GM23338 (cell line): Measurements from ENCODE around the gene WDR17. TPM values are rescaled to one million over a fixed set of nuclear protein-coding genes. Genes with fewer than 3 reads are reported as not detected.

Experiments
- ATAC-seq: fragments of 200-7000 bp; cut with Tn5 transposase; 3 replicates; pipeline ENCODE4 v1.9.1; 2020
- DNase-seq: peaks from one replicate; pipeline ENCODE4 v3.0.0-alpha.2; 2015; ENCODE audit warnings: low spot score
- H2AFZ ChIP-seq: fragments of 200-600 bp; sonication (generic); 2 replicates; pipeline ENCODE4 v1.8.0; 2016; ENCODE audit warnings: antibody characterized with exemption, mild to moderate bottlenecking, moderate library complexity
- H3F3A ChIP-seq: fragments of 200-600 bp; sonication (generic); replicated peaks from 2 replicates; pipeline ENCODE4 v1.8.0; 2017; ENCODE audit warnings: antibody characterized with exemption, mixed run types, low read depth
- H3K27ac ChIP-seq: fragments of 200-600 bp; sonication (generic); 2 replicates; pipeline ENCODE4 v1.6.1; 2016; ENCODE audit warnings: low read depth
- H3K27me3 ChIP-seq: fragments of 200-600 bp; sonication (generic); 2 replicates; pipeline ENCODE4 v1.8.0; 2016; ENCODE audit warnings: mild to moderate bottlenecking, mixed run types, moderate library complexity; ENCODE audit not compliant: insufficient read depth
- H3K36me3 ChIP-seq: fragments of 200-600 bp; sonication (generic); 2 replicates; pipeline ENCODE4 v1.8.0; 2016; ENCODE audit warnings: mild to moderate bottlenecking; ENCODE audit not compliant: insufficient read depth
- H3K4me1 ChIP-seq: fragments of 200-600 bp; sonication (generic); 2 replicates; pipeline ENCODE4 v1.8.0; 2016; ENCODE audit warnings: mild to moderate bottlenecking, moderate library complexity; ENCODE audit not compliant: insufficient read depth
- H3K4me2 ChIP-seq: fragments of 200-600 bp; sonication (generic); 2 replicates; pipeline ENCODE4 v1.7.1; 2017; ENCODE audit warnings: mixed run types
- H3K4me3 ChIP-seq: fragments of 200-600 bp; sonication (generic); 2 replicates; pipeline ENCODE4 v1.6.1; 2016; ENCODE audit warnings: mixed run types
- H3K79me2 ChIP-seq: fragments of 200-600 bp; sonication (generic); replicated peaks from 2 replicates; pipeline ENCODE4 v1.8.0; 2017; ENCODE audit warnings: mild to moderate bottlenecking; ENCODE audit not compliant: insufficient read depth
- H3K9me2 ChIP-seq: fragments of 200-600 bp; sonication (generic); 2 replicates; pipeline ENCODE4 v1.8.0; 2017; ENCODE audit not compliant: insufficient read depth
- H4K20me1 ChIP-seq: fragments of 200-600 bp; sonication (generic); replicated peaks from 2 replicates; pipeline ENCODE4 v1.8.0; 2017; ENCODE audit warnings: mild to moderate bottlenecking; ENCODE audit not compliant: insufficient read depth
- H3K27ac Mint-ChIP-seq: 2 replicates; pipeline ENCODE4 v1.8.0; 2020; ENCODE audit warnings: inconsistent platforms, mild to moderate bottlenecking, moderate library complexity, mixed read lengths
- H3K27me3 Mint-ChIP-seq: 3 replicates; pipeline ENCODE4 v1.8.0; 2022; ENCODE audit warnings: low read depth, mild to moderate bottlenecking, moderate library complexity, mixed read lengths, inconsistent platforms; ENCODE audit not compliant: insufficient read depth, poor library complexity
- H3K36me3 Mint-ChIP-seq: 3 replicates; pipeline ENCODE4 v1.8.0; 2021; ENCODE audit warnings: low read depth, mild to moderate bottlenecking, inconsistent platforms, moderate library complexity, mixed read lengths
- H3K4me1 Mint-ChIP-seq: 3 replicates; pipeline ENCODE4 v1.8.0; 2020; ENCODE audit warnings: mild to moderate bottlenecking, inconsistent platforms, mixed read lengths
- H3K4me3 Mint-ChIP-seq: 3 replicates; pipeline ENCODE4 v1.8.0; 2021; ENCODE audit warnings: moderate library complexity, mild to moderate bottlenecking, inconsistent platforms, mixed read lengths
- H3K9me3 Mint-ChIP-seq: 3 replicates; pipeline ENCODE4 v1.8.0; 2020; ENCODE audit warnings: moderate library complexity, mild to moderate bottlenecking, inconsistent platforms, mixed read lengths
- CTCF ChIP-seq, 2 experiments: fragments of 200-600 bp in 1 of 2; sonication (generic) in 1 of 2; conservative IDR thresholded peaks; 2 replicates each; pipeline versions ENCODE4 v1.5.1 to v1.6.1; 2016 to 2017; ENCODE audit warnings: antibody characterized with exemption in 2 of 2, low read depth in 2 of 2, mild to moderate bottlenecking in 2 of 2, moderate library complexity in 1 of 2
- EZH2 ChIP-seq: fragments of 200-600 bp; sonication (generic); IDR thresholded peaks from one replicate; pipeline ENCODE4 v1.8.0; 2017; ENCODE audit warnings: antibody characterized with exemption, mild to moderate bottlenecking, low read depth; ENCODE audit not compliant: unreplicated experiment
- EZH2phosphoT487 ChIP-seq: fragments of 200-600 bp; sonication (generic); IDR thresholded peaks from one replicate; pipeline ENCODE4 v1.8.1; 2018; ENCODE audit warnings: antibody characterized with exemption; ENCODE audit not compliant: unreplicated experiment
- JUNB ChIP-seq: IDR thresholded peaks from one replicate; pipeline ENCODE4 v1.6.1; 2016; ENCODE audit warnings: antibody characterized with exemption; ENCODE audit not compliant: unreplicated experiment
- NANOG ChIP-seq: IDR thresholded peaks from 2 replicates; pipeline ENCODE4 v1.6.1; 2016; ENCODE audit warnings: antibody characterized with exemption, borderline replicate concordance
- POLR2AphosphoS5 ChIP-seq: IDR thresholded peaks from 2 replicates; pipeline ENCODE4 v1.6.1; 2016; ENCODE audit warnings: antibody characterized with exemption, low read depth
- STAT1 ChIP-seq: IDR thresholded peaks from one replicate; pipeline ENCODE4 v1.6.1; 2016; ENCODE audit warnings: antibody characterized with exemption; ENCODE audit not compliant: unreplicated experiment
- ZNF114 ChIP-seq: fragments of 250-450 bp; sonication (Bioruptor Pico); IDR thresholded peaks from 2 replicates; pipeline ENCODE4 v1.5.0; 2020; ENCODE audit warnings: mild to moderate bottlenecking, moderate library complexity
- ZNF331 ChIP-seq: fragments of 250-450 bp; sonication (Bioruptor Pico); IDR thresholded peaks from 2 replicates; pipeline ENCODE4 v1.5.0; 2020; ENCODE audit warnings: low read depth, mild to moderate bottlenecking, moderate library complexity
- ZNF462 ChIP-seq: fragments of 250-450 bp; sonication (Bioruptor Pico); IDR thresholded peaks from 2 replicates; pipeline ENCODE4 v1.5.0; 2020; ENCODE audit warnings: mild to moderate bottlenecking, moderate library complexity
- polyA plus RNA-seq: library from polyadenylated mRNA; unstranded; fragments of >200 nt; fragmentation: Nextera tagmentation; extraction: Ambion mirVana; gene quantifications from 2 replicates; pipeline ENCODE4 v1.2.1, GENCODE V29; 2016
- total RNA-seq: library from RNA; depleted of rRNA; stranded (reverse); fragments of >200 nt; shearing (Covaris generic); gene quantifications from 2 replicates; pipeline ENCODE4 v1.2.3, GENCODE V29; 2014
- TF ChIP-seq, protein P1 (sequence below): IDR thresholded peaks from 2 replicates; pipeline ENCODE4 v1.6.1; 2016; ENCODE audit warnings: antibody characterized with exemption
- TF ChIP-seq, protein P2 (sequence below): IDR thresholded peaks from one replicate; pipeline ENCODE4 v1.6.1; 2018; ENCODE audit warnings: antibody characterized with exemption; ENCODE audit not compliant: unreplicated experiment

WDR17 gene
- total and polyA plus RNA-seq, 2 experiments from 2014 or later = 1.9 to 4.3 TPM

- TF ChIP-seq POLR2AphosphoS5 = no peak
- no peak for TF ChIP-seq NANOG
- TF ChIP-seq STAT1 = no peak
Observed at GRCh38 chr4:176042195-176042594, 23.4 kb upstream of the WDR17 start (continued).

DNA sequence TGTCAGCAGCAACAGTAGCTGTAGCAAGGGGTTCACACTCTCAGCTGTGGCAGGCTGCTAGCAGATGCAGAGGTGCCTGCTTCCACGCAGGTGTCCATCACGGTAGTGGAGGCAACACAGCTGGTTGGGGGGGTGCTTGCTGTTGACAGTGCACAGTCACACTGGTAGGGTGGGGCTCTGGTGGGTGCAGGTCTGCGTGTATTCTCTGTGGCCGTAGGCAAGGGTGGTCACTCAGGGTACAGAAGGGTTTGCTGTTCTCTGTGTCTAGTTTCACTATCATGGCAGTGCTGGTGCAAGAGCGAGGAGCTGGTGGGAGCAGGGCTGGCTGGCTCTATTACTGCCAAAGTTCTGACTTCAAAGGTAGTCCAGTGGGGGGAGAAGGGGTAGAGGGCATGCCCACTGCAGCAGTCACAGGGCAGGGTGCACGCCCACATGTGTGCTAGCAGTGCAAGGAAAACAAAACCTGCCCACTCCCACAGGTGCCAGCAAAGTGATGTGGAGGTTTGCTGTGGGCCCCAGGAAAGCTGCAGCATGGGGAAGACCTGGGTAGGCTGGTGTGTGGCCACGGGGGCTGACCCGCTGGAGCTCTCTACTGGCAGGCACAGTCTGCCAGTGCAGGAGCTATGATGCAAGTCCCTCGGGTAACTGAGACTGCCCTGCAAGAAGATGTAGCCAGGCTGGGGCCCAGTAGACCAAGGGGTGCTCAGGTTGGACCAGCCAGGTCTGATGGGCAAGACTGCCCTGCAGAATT lies 21.6 kb upstream of the WDR17 start:
- Mint-ChIP-seq H3K4me1 (no peaks in the 10 kb centered on the region), H3K27ac (peak overlapping the region; percentile 59; the same call in 1 of the 2 replicates)
- TF ChIP-seq EZH2phosphoT487 (no peak), POLR2AphosphoS5 (no peak), ZNF114 (CRISPR knock-in tag) (no peak), ZNF331 (no peak), EZH2 (no peak), STAT1 (no peak), CTCF (conservative IDR thresholded peaks at IDR 0.05; ENCODE audit: low read depth in 2 of 2) (no peak), ZNF462 (CRISPR knock-in tag) (no peak), NANOG (no peak), JUNB (no peak)
- TF ChIP-seq, protein P1, sequence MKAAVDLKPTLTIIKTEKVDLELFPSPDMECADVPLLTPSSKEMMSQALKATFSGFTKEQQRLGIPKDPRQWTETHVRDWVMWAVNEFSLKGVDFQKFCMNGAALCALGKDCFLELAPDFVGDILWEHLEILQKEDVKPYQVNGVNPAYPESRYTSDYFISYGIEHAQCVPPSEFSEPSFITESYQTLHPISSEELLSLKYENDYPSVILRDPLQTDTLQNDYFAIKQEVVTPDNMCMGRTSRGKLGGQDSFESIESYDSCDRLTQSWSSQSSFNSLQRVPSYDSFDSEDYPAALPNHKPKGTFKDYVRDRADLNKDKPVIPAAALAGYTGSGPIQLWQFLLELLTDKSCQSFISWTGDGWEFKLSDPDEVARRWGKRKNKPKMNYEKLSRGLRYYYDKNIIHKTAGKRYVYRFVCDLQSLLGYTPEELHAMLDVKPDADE = no peak
- TF ChIP-seq, protein P2, sequence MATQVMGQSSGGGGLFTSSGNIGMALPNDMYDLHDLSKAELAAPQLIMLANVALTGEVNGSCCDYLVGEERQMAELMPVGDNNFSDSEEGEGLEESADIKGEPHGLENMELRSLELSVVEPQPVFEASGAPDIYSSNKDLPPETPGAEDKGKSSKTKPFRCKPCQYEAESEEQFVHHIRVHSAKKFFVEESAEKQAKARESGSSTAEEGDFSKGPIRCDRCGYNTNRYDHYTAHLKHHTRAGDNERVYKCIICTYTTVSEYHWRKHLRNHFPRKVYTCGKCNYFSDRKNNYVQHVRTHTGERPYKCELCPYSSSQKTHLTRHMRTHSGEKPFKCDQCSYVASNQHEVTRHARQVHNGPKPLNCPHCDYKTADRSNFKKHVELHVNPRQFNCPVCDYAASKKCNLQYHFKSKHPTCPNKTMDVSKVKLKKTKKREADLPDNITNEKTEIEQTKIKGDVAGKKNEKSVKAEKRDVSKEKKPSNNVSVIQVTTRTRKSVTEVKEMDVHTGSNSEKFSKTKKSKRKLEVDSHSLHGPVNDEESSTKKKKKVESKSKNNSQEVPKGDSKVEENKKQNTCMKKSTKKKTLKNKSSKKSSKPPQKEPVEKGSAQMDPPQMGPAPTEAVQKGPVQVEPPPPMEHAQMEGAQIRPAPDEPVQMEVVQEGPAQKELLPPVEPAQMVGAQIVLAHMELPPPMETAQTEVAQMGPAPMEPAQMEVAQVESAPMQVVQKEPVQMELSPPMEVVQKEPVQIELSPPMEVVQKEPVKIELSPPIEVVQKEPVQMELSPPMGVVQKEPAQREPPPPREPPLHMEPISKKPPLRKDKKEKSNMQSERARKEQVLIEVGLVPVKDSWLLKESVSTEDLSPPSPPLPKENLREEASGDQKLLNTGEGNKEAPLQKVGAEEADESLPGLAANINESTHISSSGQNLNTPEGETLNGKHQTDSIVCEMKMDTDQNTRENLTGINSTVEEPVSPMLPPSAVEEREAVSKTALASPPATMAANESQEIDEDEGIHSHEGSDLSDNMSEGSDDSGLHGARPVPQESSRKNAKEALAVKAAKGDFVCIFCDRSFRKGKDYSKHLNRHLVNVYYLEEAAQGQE = no peak

More for the DNA sequence above, 21.6 kb upstream of the WDR17 start:
- H3K79me2 ChIP-seq = no peaks in the 10 kb centered on the region
- H3K4me2 ChIP-seq = no peak overlapping the region
- H3F3A ChIP-seq = no peaks in the 10 kb centered on the region
- H3K27ac ChIP-seq = no peak overlapping the region
- Mint-ChIP-seq H3K36me3 (no peaks in the 10 kb centered on the region), H3K9me3 (peaks cover 10% of the 10 kb centered on the region; the same call in 2 of the 3 replicates), H3K27me3 (no peaks in the 10 kb centered on the region), H3K4me3 (no peak overlapping the region)
- H3K4me1 ChIP-seq = no peaks in the 10 kb centered on the region
- no peaks in the 10 kb centered on the region for H4K20me1 ChIP-seq
- no peak for DNase-seq
- H2AFZ ChIP-seq = no peak overlapping the region
- H3K9me2 ChIP-seq = 0 out of 2 replicates have a peak, but pooled peaks cover 4% of the 10 kb centered on the region
- no peak for ATAC-seq
- H3K27me3 ChIP-seq = no peaks in the 10 kb centered on the region
- no peaks in the 10 kb centered on the region for H3K36me3 ChIP-seq
- no peak overlapping the region for H3K4me3 ChIP-seq
